GM12878 (cell line): ENCODE data around the gene ZNF284.

Experiments used
- EED ChIP-seq: sonication (generic); IDR thresholded peaks from 2 replicates; pipeline ENCODE4 v1.6.1; 2016; ENCODE audit warnings: antibody characterized with exemption, low read depth
- EZH2 ChIP-seq: IDR thresholded peaks from 2 replicates; pipeline ENCODE4 v1.6.1; 2012; ENCODE audit warnings: low read depth, mild to moderate bottlenecking, control low read depth, inconsistent platforms, low read length, borderline replicate concordance; ENCODE audit not compliant: control insufficient read depth
- JUND ChIP-seq: IDR thresholded peaks from 2 replicates; pipeline ENCODE4 v1.6.1; 2012; ENCODE audit warnings: low read depth, mild to moderate bottlenecking, low read length, improper control_type of control experiment, moderate library complexity
- POLR2AphosphoS5 ChIP-seq: IDR thresholded peaks from 2 replicates; pipeline ENCODE4 v1.6.1; 2011; ENCODE audit warnings: mild to moderate bottlenecking, low read length, inconsistent platforms
- SMAD1 ChIP-seq: fragments of 450-650 bp; IDR thresholded peaks from 2 replicates; pipeline ENCODE4 v1.6.1; 2018; ENCODE audit warnings: mild to moderate bottlenecking, low read depth; ENCODE audit not compliant: partially characterized antibody
- TF ChIP-seq, protein P1 (sequence below), 3 experiments: IDR thresholded peaks in 2 of 3; conservative IDR thresholded peaks in 1 of 3; 2 replicates each; pipeline ENCODE4 v1.5.1; 2011; ENCODE audit warnings: low read depth in 3 of 3, low read length in 3 of 3, mild to moderate bottlenecking in 3 of 3, control low read depth in 2 of 3, moderate library complexity in 2 of 3, inconsistent platforms in 1 of 3, mixed read lengths in 1 of 3; ENCODE audit not compliant: control insufficient read depth in 2 of 3, insufficient read depth in 1 of 3; ENCODE audit errors: extremely low read depth in 1 of 3

DNA sequence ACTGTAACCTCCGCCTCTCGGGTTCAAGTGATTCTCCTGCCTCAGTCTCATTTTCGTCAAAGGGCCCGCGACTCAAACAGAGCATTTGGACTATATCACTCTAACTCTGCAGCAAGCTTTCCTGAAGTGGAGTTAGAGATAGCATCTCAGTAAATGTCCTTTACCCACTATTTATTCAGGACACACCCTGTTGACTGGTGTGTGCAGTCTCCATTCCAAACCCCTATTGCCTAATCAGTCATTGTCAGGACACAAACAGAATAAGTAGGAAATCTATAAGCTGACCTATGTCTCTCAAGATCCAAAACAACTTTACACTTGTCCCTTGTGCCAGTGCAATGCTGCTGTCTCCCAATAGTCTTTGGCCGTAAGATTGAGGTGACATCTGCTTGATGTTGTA, 45.3 kb upstream of the ZNF284 start:
- TF ChIP-seq, protein P1, sequence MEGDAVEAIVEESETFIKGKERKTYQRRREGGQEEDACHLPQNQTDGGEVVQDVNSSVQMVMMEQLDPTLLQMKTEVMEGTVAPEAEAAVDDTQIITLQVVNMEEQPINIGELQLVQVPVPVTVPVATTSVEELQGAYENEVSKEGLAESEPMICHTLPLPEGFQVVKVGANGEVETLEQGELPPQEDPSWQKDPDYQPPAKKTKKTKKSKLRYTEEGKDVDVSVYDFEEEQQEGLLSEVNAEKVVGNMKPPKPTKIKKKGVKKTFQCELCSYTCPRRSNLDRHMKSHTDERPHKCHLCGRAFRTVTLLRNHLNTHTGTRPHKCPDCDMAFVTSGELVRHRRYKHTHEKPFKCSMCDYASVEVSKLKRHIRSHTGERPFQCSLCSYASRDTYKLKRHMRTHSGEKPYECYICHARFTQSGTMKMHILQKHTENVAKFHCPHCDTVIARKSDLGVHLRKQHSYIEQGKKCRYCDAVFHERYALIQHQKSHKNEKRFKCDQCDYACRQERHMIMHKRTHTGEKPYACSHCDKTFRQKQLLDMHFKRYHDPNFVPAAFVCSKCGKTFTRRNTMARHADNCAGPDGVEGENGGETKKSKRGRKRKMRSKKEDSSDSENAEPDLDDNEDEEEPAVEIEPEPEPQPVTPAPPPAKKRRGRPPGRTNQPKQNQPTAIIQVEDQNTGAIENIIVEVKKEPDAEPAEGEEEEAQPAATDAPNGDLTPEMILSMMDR (IDR thresholded peaks at IDR 0.05 in 2 of 3, conservative IDR thresholded peaks at IDR 0.05 in 1 of 3; ENCODE audit: control insufficient read depth in 2 of 3, extremely low read depth in 1 of 3, insufficient read depth in 1 of 3, low read depth in 3 of 3, low read length in 3 of 3) = no peak
- TF ChIP-seq JUND (no peak), EED (no peak), POLR2AphosphoS5 (no peak), EZH2 (no peak), SMAD1 (no peak)
